Right lobe of liver (tissue), 6 donors: ENCODE measurements around the gene HOXB6. TPM values are rescaled to one million over a fixed set of nuclear protein-coding genes. Genes with fewer than 3 reads are reported as not detected.

Experiments
- ATAC-seq, 4 donors: fragments of 200-7000 bp; cut with Tn5 transposase; one replicate each; pipeline ENCODE4 v1.9.1; 2020; ENCODE audit warnings: mild to moderate bottlenecking in 4 of 4, moderate library complexity in 4 of 4
- DNase-seq, 3 donors: peaks; one replicate each; pipeline ENCODE4 v3.0.0-alpha.2; 2020
- H3K27ac ChIP-seq, 3 donors: fragments of 200-600 bp; one replicate each; pipeline ENCODE4 v1.8.0; 2022
- H3K27me3 ChIP-seq, 2 donors: fragments of 200-600 bp; one replicate each; pipeline ENCODE4 v1.8.0; 2022
- H3K36me3 ChIP-seq, 4 donors: fragments of 200-600 bp; sonication (generic) in 1 of 4; one replicate each; pipeline versions ENCODE4 v1.5.1 to v1.8.0; 2017 to 2022; ENCODE audit warnings: control low read depth in 1 of 4
- H3K4me1 ChIP-seq, 4 donors: fragments of 200-600 bp; sonication (generic) in 1 of 4; one replicate each; pipeline versions ENCODE4 v1.5.1 to v1.8.0; 2017 to 2022; ENCODE audit warnings: control low read depth in 1 of 4
- H3K4me3 ChIP-seq, 3 donors: fragments of 200-600 bp; one replicate each; pipeline ENCODE4 v1.8.0; 2022
- H3K9me3 ChIP-seq, 4 donors: fragments of 200-600 bp; sonication (generic) in 1 of 4; one replicate each; pipeline versions ENCODE4 v1.5.1 to v1.8.0; 2017 to 2022; ENCODE audit warnings: control low read depth in 1 of 4
- CTCF ChIP-seq, 4 donors: fragments of 200-600 bp in 3 of 4; fragments of 450-650 bp in 1 of 4; IDR thresholded peaks; one replicate each; pipeline versions ENCODE4 v1.5.1 to v1.8.0; 2016 to 2022; ENCODE audit warnings: antibody characterized with exemption in 4 of 4, mild to moderate bottlenecking in 2 of 4
- POLR2A ChIP-seq: fragments of 450-650 bp; IDR thresholded peaks from one replicate; pipeline ENCODE4 v1.6.1; 2017; ENCODE audit warnings: antibody characterized with exemption, mild to moderate bottlenecking
- WGBS: methylation state at CpG from one replicate; pipeline ENCODE4 v1.1.6; 2018; ENCODE audit warnings: low coverage, low lambda C conversion rate; ENCODE audit not compliant: insufficient coverage; ENCODE audit errors: missing lambda C conversion rate; 5-methylcytosine and 5-hydroxymethylcytosine counted together
- intact Hi-C, 2 donors: fragments of 100-400 bp; cut with DNase I; formaldehyde crosslinking; loops; one replicate each; pipeline versions ENCODE4 v1.11.2 to v1.14.1; 2022
- total RNA-seq, 6 experiments: library from RNA; depleted of rRNA in 2 of 6; stranded (reverse); fragments of >200 nt in 2 of 6; fragmentation: NEBNext Ultra II Directional in 3 of 6; extraction: Animal tissue kit (Norgen Biotek cat#: 25700) in 3 of 6; gene quantifications; one replicate each; pipeline versions ENCODE4 v1.1.0 to v1.2.4, GENCODE V29; 2016 to 2023
- donor health status: DM: no; HTN: yes; CAD: no.
- donor health status: DM: no; HTN: no; CAD: no.
- donor health status: DM: no; HTN: no; CAD: no.
- donor health status: DM: no; HTN: yes; CAD: no.
- donor health status: DM: no; HTN: yes; CAD: no.

The HOXB6 gene
- total RNA-seq, 6 experiments from 2014 or later = 0.18 to 0.83 (median 0.56) TPM

DNA sequence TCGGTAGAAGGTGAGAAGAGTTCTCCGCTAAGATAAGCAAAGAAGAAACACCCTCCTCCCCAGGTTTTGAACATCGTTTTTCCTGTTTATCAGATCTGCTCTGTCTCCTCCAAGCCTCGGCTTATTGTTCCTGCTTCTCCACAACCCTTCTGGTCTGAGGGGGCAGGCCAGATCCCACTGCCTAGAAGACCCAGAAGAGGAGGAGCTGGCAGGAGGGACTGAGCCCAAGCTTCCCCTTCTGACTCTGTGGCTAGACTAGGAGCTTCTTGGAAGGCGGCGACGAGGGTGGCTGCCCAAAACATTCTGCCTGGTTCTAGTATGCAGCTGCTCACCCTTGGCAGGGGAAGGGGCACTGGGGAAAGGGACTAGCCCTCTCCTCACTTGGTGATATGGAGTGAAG lies 6.0 kb downstream of the HOXB6 start:
- intact Hi-C loops = no loop called here
- no peak for TF ChIP-seq CTCF (IDR thresholded peaks at IDR 0.05)
- no peak for TF ChIP-seq POLR2A
- Histone ChIP-seq H3K27me3 (peaks cover 0 to 47% of the 10 kb centered on the region in 2 donors), H3K36me3 (no peaks in the 10 kb centered on the region), H3K4me3 (no peak overlapping the region), H3K27ac (no peak overlapping the region), H3K4me1 (peaks cover 0 to 23% (median 0%) of the 10 kb centered on the region in 4 donors), H3K9me3 (no peaks in the 10 kb centered on the region)
- DNase-seq = no peak
- WGBS = 5% methylated on average over 4 of the region's 7 CpGs
- no peak for ATAC-seq

DNA sequence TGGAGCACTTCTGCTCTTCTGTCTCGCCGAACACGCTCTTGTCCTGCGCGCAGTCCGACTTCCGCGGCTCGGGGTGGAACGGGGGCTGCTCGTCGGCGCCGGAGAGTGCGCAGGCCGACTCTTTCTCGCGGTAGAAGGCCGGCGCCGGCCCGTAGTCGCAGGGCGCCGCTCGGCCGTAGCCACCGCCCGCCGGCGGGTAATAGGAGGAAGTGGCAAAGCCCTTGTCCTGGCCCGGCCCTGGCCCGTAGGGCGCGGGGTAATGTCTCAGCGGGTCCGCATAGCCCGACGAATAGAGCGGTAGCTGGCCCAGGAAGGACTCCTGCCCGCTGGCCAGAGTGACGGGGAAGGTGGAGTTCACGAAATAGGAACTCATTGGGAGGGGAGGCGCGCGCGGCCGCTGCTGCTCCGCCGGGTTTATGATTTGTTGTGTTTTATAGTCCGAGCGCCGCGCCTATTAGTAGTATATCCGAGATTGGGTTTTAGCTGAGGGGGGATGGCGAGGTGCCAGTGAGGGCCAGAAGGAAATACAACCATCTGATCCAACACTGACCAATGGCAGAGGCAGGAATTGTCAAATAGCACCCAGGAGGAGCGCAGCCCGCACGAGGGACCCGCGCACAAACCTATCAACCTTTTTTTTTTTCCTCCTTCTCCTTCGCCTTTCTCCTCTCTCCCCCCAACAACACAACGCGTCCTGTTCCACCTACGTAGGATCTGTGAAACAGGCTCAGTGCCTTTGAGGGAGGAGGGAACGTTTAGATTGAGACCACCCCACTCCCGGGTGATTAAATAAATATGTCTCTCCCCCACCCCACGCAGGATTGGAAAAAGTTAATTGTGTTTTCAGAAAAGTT lies 6.8 kb downstream of the HOXB6 start:
- WGBS = 4% methylated on average over 23 of the region's 68 CpGs
- TF ChIP-seq POLR2A (no peak), CTCF (IDR thresholded peaks at IDR 0.05) (no peak)
- intact Hi-C loops = no loop called here
- H3K9me3 ChIP-seq = no peaks in the 10 kb centered on the region
- ATAC-seq (peak; percentile 16 to 48 (median 42)), DNase-seq (no peak)
- no peaks in the 10 kb centered on the region for H3K36me3 ChIP-seq
- H3K4me1 ChIP-seq = peaks cover 0 to 23% (median 0%) of the 10 kb centered on the region in 4 donors
- H3K27me3 ChIP-seq = peaks cover 0 to 45% of the 10 kb centered on the region in 2 donors
- H3K27ac ChIP-seq = peak overlapping the region in 2 of 3 donors; percentile 46 to 53
- peak overlapping the region; percentile 36 to 48 (median 36) for H3K4me3 ChIP-seq

DNA sequence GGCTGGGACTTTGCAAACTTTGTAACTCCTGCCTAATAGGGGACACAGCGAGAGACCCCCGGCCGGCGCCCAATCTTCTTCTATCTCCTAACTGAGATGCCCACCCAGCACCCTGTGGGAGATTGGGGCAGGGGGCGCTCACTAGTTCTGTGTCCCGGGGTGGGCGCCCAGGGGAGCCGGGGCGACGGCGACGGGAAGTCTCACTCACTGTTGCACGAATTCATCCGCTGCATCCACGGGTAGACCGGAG lies 7.3 kb downstream of the HOXB6 start:
- Histone ChIP-seq H3K27ac (peak overlapping the region in 2 of 3 donors; percentile 46 to 53), H3K36me3 (no peaks in the 10 kb centered on the region), H3K27me3 (peaks cover 0 to 48% of the 10 kb centered on the region in 2 donors), H3K9me3 (no peaks in the 10 kb centered on the region), H3K4me1 (peaks cover 0 to 17% (median 0%) of the 10 kb centered on the region in 4 donors), H3K4me3 (peak overlapping the region; percentile 36 to 48 (median 36))
- ATAC-seq (no peak), DNase-seq (no peak)
- WGBS = no CpG with 5 or more reads among the region's 16 CpGs
- intact Hi-C loops = no loop called here
- no peak for TF ChIP-seq CTCF (IDR thresholded peaks at IDR 0.05)
- TF ChIP-seq POLR2A = no peak

DNA sequence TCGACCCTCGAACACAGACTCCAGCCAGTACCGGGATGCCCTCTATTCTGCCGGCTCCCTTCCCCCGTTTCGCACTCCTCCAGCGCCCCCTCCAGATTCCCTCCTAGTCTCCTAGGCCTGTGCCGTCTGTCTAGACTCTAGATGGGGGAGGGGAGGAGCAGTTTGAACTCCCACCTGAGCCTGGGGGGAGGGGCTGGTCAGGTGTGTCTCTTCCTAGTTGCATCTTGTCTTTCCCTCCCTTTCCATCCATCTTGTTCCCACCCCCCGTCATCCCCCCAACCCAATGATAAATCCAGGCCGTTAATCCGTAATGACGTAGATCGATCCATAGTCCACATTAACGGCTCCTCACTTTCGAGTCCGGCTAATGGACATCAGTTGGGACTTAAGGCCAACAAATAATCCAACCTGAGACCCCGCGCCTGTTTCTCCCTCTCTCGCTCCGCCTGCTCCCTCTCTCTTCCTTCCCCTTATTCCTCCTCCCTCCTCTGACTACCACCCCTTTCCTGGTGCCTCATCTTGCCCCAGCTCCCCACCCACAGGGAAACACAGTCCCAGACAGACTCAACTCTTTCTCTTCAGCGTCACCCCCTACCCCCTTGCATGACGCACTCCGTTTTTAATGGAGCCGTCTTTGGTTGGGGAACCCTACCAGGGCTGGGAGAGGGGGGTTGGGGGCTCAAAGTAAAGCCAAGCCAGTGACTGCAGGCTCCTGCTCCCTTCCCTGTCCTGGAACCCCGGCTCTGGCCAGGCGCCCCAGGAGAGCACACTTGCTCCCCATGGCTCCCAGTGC lies 7.9 kb downstream of the HOXB6 start:
- TF ChIP-seq CTCF (IDR thresholded peaks at IDR 0.05) (no peak), POLR2A (no peak)
- WGBS = 4% methylated on average over 16 of the region's 26 CpGs
- H3K36me3 ChIP-seq = no peaks in the 10 kb centered on the region
- H3K4me1 ChIP-seq = peaks cover 0 to 12% (median 0%) of the 10 kb centered on the region in 4 donors
- DNase-seq (no peak), ATAC-seq (peak in 1 of 4 donors; percentile 7)
- H3K27ac ChIP-seq = peak overlapping the region in 1 of 3 donors; percentile 46
- H3K9me3 ChIP-seq = no peaks in the 10 kb centered on the region
- intact Hi-C loops = no loop called here
- peaks cover 0 to 47% of the 10 kb centered on the region in 2 donors for H3K27me3 ChIP-seq
- H3K4me3 ChIP-seq = peak overlapping the region; percentile 36 to 48 (median 36)
